MM.1S (cell line): ENCODE measurements around the gene GRAMD1B.

Experiments used
- CTCF ChIP-seq: fragments of 300-600 bp; sonication (generic); IDR thresholded peaks from 2 replicates; pipeline ENCODE4 v1.5.1; 2016; ENCODE audit warnings: antibody characterized with exemption, low read length, mixed read lengths
- EZH2 ChIP-seq: fragments of 300-600 bp; sonication (generic); optimal IDR thresholded peaks from 2 replicates; pipeline ENCODE3; 2017; ENCODE audit warnings: low read depth, mild to moderate bottlenecking, antibody characterized with exemption, low read length, mixed read lengths
- EZH2phosphoT487 ChIP-seq: fragments of 300-600 bp; sonication (generic); IDR thresholded peaks from 2 replicates; pipeline ENCODE4 v1.6.1; 2018; ENCODE audit warnings: antibody characterized with exemption, low read length

DNA sequence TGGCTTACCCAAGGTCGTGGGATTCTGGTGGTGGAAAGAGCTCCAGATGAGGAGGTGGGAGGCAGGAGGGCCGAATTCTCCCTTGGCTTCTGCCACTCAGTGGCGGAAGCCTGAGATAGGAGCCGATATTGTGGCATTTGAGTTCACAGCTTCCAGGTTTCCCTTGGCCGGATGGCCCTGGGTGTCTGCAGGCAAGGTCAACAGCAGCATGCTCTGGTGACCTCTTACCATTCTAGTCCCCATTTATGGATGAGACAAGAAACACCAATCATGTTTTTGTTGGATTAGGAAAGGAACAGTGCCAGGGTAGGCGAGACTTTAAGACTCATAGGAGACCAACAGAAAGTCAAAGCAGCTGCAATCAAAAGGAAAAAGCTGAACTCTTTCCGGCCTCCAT lies 89.7 kb downstream of the GRAMD1B start:
- TF ChIP-seq CTCF = no peak
- TF ChIP-seq EZH2phosphoT487 = no peak
- no peak for TF ChIP-seq EZH2
